NK-92 (cell line): ENCODE results near the gene CABS1.

Experiments used
- DNase-seq: peaks from one replicate; lab custom pipeline; 2025; ENCODE audit not compliant: unreplicated experiment; lab: John Stamatoyannopoulos, UW

CABS1 gene

DNA sequence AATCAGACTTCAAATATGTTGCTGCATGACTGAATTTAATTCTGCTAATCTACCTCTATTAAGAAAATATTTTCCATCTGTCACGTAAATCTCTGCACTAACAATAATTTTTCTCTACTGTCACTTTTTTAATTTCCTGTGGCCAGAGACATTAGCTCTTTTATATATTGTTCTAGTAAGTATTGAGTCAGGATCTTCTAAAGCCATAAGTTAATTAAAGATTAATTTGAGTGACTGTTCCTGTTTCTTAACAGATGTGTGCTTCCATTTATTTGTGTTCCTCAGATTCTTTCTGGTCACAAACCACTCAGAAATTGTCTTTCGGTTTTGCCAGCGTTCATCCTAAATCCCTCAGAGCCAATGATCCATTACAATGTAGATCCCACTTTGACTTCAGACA is 45.8 kb downstream of the CABS1 start:
- DNase-seq: no peak

DNA sequence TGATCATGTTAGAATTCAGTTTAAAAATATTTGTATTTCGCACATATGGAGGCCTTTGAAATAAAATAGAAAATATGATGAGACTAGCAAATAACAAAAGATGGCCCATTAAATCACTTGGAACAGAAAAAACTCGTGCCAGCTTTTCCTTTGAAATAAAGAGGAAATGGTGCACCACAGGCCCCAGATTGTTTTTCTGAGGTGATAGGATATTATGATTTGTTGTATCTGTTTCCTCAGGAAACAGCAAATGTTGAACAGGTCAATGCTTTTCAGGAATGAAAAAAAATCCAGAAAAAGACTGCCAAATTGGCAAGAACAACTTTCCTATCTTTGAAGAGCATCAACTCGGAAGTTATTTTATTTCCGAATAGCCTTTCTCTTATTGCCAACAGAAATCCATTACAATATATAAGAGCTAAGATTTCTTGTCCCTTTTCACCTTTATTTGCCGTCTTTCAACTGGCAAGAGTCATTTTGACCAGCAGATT is 48.0 kb downstream of the CABS1 start, which contains the start of gene SMR3B:
Gene SMR3B, plus strand, starts transcription at position 441 of the 491 bp plus-strand sequence. CDS start 1,380 bp downstream, outside the sequence.
- no peak for DNase-seq
